Thoracic aorta (tissue), 2 donors: ENCODE measurements around the gene BHLHE41. TPM values are rescaled to one million over a fixed set of nuclear protein-coding genes. Genes with fewer than 3 reads are reported as not detected.
A peak's percentile ranks its signal among the peaks of the same experiment; 100 is the strongest.

ENCODE experiments used
- ATAC-seq: fragments of 150-250 bp; one replicate; pipeline ENCODE4 v1.8.0; 2017; ENCODE audit warnings: low read depth; ENCODE audit not compliant: insufficient number of reproducible peaks, low FRiP score
- DNase-seq: peaks from one replicate; pipeline ENCODE4 v3.0.0-alpha.2; 2020; ENCODE audit warnings: low spot score
- H3K27ac ChIP-seq, 2 donors: fragments of 200-600 bp; sonication (generic); 1 replicate in 1 of 2; 2 replicates in 1 of 2; pipeline ENCODE4 v1.5.1; 2016; ENCODE audit warnings: mild to moderate bottlenecking in 2 of 2, moderate library complexity in 2 of 2
- H3K27me3 ChIP-seq: fragments of 200-600 bp; sonication (generic); replicated peaks from 2 replicates; pipeline ENCODE4 v1.6.0; 2016; ENCODE audit warnings: mild to moderate bottlenecking; ENCODE audit not compliant: insufficient read depth
- H3K36me3 ChIP-seq: fragments of 200-600 bp; sonication (generic); one replicate; pipeline ENCODE4 v1.5.1; 2016
- H3K4me1 ChIP-seq, 2 donors: fragments of 200-600 bp; sonication (generic); 1 replicate in 1 of 2; 2 replicates in 1 of 2; pipeline versions ENCODE4 v1.5.1 to v1.6.0; 2016; ENCODE audit warnings: low read depth in 2 of 2, mild to moderate bottlenecking in 1 of 2; ENCODE audit not compliant: control insufficient read depth in 1 of 2
- H3K4me3 ChIP-seq: fragments of 200-600 bp; sonication (generic); 2 replicates; pipeline ENCODE4 v1.5.1; 2016; ENCODE audit warnings: mild to moderate bottlenecking
- H3K9me3 ChIP-seq: fragments of 200-600 bp; sonication (generic); 2 replicates; pipeline ENCODE4 v1.5.1; 2016
- CTCF ChIP-seq: fragments of 200-600 bp; sonication (generic); IDR thresholded peaks from one replicate; pipeline ENCODE4 v1.5.1; 2019; ENCODE audit warnings: antibody characterized with exemption
- total RNA-seq, 2 donors: library from RNA; depleted of rRNA; stranded (reverse); fragments of >200 nt; gene quantifications; one replicate each; pipeline versions ENCODE4 v1.1.0 to v1.2.3, GENCODE V29; 2016

Gene BHLHE41
- total RNA-seq, 2 donors from 2014 or later = 7.5 to 29.8 TPM

- TF ChIP-seq CTCF = no peak
- DNase-seq = no peak
- Histone ChIP-seq H3K27me3 (no peaks in the 10 kb centered on the region), H3K4me1 (peaks cover 0 to 24% of the 10 kb centered on the region in 2 donors), H3K9me3 (no peaks in the 10 kb centered on the region), H3K4me3 (no peak overlapping the region), H3K27ac (peak overlapping the region; percentile 40 to 59), H3K36me3 (no peaks in the 10 kb centered on the region)
- ATAC-seq = no peak
Observed at GRCh38 chr12:26109343-26109881, 15.4 kb downstream of the BHLHE41 start.

GRCh38 chr12:26108915-26109314 lies 15.9 kb downstream of the BHLHE41 start:
- no peak overlapping the region for H3K4me3 ChIP-seq
- no peaks in the 10 kb centered on the region for H3K27me3 ChIP-seq
- no peaks in the 10 kb centered on the region for H3K9me3 ChIP-seq
- TF ChIP-seq CTCF = no peak
- H3K36me3 ChIP-seq = no peaks in the 10 kb centered on the region
- peak overlapping the region; percentile 40 to 59 for H3K27ac ChIP-seq
- DNase-seq (no peak), ATAC-seq (no peak)
- peaks cover 0 to 24% of the 10 kb centered on the region in 2 donors for H3K4me1 ChIP-seq

- TF ChIP-seq CTCF = no peak
- Histone ChIP-seq H3K27ac (no peak overlapping the region), H3K27me3 (no peaks in the 10 kb centered on the region), H3K4me1 (peaks cover 0 to 12% of the 10 kb centered on the region in 2 donors), H3K4me3 (no peak overlapping the region), H3K9me3 (no peaks in the 10 kb centered on the region), H3K36me3 (no peaks in the 10 kb centered on the region)
- DNase-seq (no peak), ATAC-seq (no peak)
Observed at GRCh38 chr12:26106347-26106746, 18.5 kb downstream of the BHLHE41 start.

GRCh38 chr12:26102953-26103352 lies 21.9 kb downstream of the BHLHE41 start:
- Histone ChIP-seq H3K27me3 (no peaks in the 10 kb centered on the region), H3K4me3 (no peak overlapping the region), H3K27ac (no peak overlapping the region), H3K9me3 (no peaks in the 10 kb centered on the region), H3K4me1 (no peaks in the 10 kb centered on the region), H3K36me3 (no peaks in the 10 kb centered on the region)
- no peak for DNase-seq
- no peak for ATAC-seq
- no peak for TF ChIP-seq CTCF

GRCh38 chr12:26101763-26102162 lies 23.1 kb downstream of the BHLHE41 start:
- H3K4me3 ChIP-seq = no peak overlapping the region
- ATAC-seq = no peak

More at GRCh38 chr12:26101763-26102162, 23.1 kb downstream of the BHLHE41 start:
- Histone ChIP-seq H3K27ac (no peak overlapping the region), H3K36me3 (no peaks in the 10 kb centered on the region), H3K27me3 (no peaks in the 10 kb centered on the region), H3K4me1 (peaks cover 0 to 5% of the 10 kb centered on the region in 2 donors), H3K9me3 (no peaks in the 10 kb centered on the region)
- TF ChIP-seq CTCF = no peak
- no peak for DNase-seq
